Measurements from ENCODE around the gene PRPF40A. TPM values are rescaled to one million over a fixed set of nuclear protein-coding genes. Genes with fewer than 3 reads are reported as not detected.

PRPF40A gene
- total and polyA plus RNA-seq, 2 of the 8 experiments (the other 6 are each of a cell fraction or from before 2014, with no cell fraction given), result 85.5 to 176 TPM

- TF ChIP-seq SP4 (IDR thresholded peaks at IDR 0.05; ENCODE audit: low read length), result no peak
- TF ChIP-seq RBBP5 (IDR thresholded peaks at IDR 0.05; ENCODE audit: borderline replicate concordance, low read depth, low read length), result no peak
- TF ChIP-seq ATF3 (IDR thresholded peaks at IDR 0.05; ENCODE audit: insufficient read depth, low read depth, low read length), result no peak
Observed at GRCh38 chr2:152609154-152609553, 108.1 kb downstream of the PRPF40A start (continued).

All from H1 (cell line).